SJCRH30 (cell line): ENCODE results near the gene CTDNEP1. TPM values are rescaled to one million over a fixed set of nuclear protein-coding genes. Genes with fewer than 3 reads are reported as not detected.
A peak's percentile ranks its signal among the peaks of the same experiment; 100 is the strongest.

Experiments
- DNase-seq, 2 experiments: peaks; one replicate each; pipeline ENCODE4 v3.0.0-alpha.2; 2015 to 2020
- H3K27ac ChIP-seq: fragments of 250-450 bp; sonication (Bioruptor Pico); 2 replicates; pipeline ENCODE4 v1.5.1; 2020; ENCODE audit warnings: mild to moderate bottlenecking, moderate library complexity
- H3K27me3 ChIP-seq: fragments of 250-450 bp; sonication (Bioruptor Pico); 2 replicates; pipeline ENCODE4 v1.5.1; 2020; ENCODE audit warnings: mild to moderate bottlenecking, moderate library complexity
- H3K36me3 ChIP-seq: fragments of 250-450 bp; sonication (Bioruptor Pico); 2 replicates; pipeline ENCODE4 v1.5.1; 2020; ENCODE audit warnings: mild to moderate bottlenecking, moderate library complexity
- H3K4me1 ChIP-seq: fragments of 250-450 bp; sonication (Bioruptor Pico); 2 replicates; pipeline ENCODE4 v1.5.1; 2020; ENCODE audit warnings: mild to moderate bottlenecking, moderate library complexity
- H3K4me3 ChIP-seq: fragments of 250-450 bp; sonication (Bioruptor Pico); 2 replicates; pipeline ENCODE4 v1.5.1; 2020; ENCODE audit warnings: mild to moderate bottlenecking, moderate library complexity
- H3K9me3 ChIP-seq: fragments of 250-450 bp; sonication (Bioruptor Pico); replicated peaks from 2 replicates; pipeline ENCODE4 v1.5.1; 2020; ENCODE audit warnings: mild to moderate bottlenecking, moderate library complexity
- total RNA-seq: library from RNA; depleted of rRNA; stranded (reverse); fragments of >200 nt; shearing (Covaris generic); gene quantifications from 2 replicates; pipeline ENCODE4 v1.2.3, GENCODE V29; 2014

The CTDNEP1 gene
- total RNA-seq, 1 experiment from 2014 or later: 36.9 TPM

DNA sequence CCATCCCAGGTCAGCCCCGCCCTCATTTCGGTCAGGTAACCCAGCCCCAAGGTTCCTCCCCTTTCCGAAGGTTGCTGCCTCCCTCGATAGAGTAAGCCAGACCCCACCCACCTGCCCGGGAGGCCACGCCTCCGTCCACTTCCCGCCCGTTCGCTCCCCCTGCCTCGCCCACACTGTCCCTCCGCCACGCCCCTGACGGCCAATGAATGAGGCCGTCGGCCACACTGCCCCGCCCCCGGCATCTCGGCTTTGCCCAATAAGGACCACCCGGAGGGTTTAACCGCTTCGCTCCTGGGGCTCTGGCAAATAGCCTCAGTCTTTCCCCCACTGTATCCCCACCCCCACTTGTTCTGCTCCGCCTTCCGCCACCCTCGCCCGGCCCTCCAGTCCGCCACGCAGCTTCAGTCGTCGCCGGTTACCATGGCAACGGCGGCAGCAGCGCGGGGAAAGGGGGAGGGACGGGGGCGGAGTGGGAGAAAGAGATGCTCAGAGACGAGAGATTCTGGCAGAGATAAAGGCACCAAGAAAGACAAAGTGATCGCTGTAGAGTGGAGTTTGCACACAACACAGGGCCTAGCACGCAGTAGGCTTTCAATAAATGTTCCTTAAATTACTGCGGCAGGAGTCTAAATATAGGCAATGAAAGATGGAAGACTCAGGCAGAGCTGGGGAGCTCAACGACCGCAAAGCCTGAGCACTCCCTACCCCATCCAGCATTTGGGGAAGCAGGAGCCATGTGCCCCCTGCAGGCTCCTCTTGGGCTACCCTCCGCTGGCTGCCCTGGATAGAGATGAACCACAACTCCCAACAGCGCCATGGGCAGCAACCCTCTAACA is 37.0 kb downstream of the CTDNEP1 start:
- DNase-seq: peak; percentile 97 to 98
- peak overlapping the region; percentile 44 for H3K4me3 ChIP-seq
- no peaks in the 10 kb centered on the region for H3K9me3 ChIP-seq
- peak overlapping the region; percentile 17 for H3K27ac ChIP-seq
- no peaks in the 10 kb centered on the region for H3K36me3 ChIP-seq
- no peaks in the 10 kb centered on the region for H3K27me3 ChIP-seq
- H3K4me1 ChIP-seq: peaks cover 32% of the 10 kb centered on the region

- H3K27ac ChIP-seq: peak overlapping the region; percentile 12
- H3K27me3 ChIP-seq: no peaks in the 10 kb centered on the region
- DNase-seq: peak; percentile 83 to 84
- H3K36me3 ChIP-seq: no peaks in the 10 kb centered on the region
- H3K4me3 ChIP-seq: peak overlapping the region; percentile 44
- H3K9me3 ChIP-seq: no peaks in the 10 kb centered on the region
- peaks cover 26% of the 10 kb centered on the region for H3K4me1 ChIP-seq
Observed at GRCh38 chr17:7213895-7214299, 37.6 kb downstream of the CTDNEP1 start.

DNA sequence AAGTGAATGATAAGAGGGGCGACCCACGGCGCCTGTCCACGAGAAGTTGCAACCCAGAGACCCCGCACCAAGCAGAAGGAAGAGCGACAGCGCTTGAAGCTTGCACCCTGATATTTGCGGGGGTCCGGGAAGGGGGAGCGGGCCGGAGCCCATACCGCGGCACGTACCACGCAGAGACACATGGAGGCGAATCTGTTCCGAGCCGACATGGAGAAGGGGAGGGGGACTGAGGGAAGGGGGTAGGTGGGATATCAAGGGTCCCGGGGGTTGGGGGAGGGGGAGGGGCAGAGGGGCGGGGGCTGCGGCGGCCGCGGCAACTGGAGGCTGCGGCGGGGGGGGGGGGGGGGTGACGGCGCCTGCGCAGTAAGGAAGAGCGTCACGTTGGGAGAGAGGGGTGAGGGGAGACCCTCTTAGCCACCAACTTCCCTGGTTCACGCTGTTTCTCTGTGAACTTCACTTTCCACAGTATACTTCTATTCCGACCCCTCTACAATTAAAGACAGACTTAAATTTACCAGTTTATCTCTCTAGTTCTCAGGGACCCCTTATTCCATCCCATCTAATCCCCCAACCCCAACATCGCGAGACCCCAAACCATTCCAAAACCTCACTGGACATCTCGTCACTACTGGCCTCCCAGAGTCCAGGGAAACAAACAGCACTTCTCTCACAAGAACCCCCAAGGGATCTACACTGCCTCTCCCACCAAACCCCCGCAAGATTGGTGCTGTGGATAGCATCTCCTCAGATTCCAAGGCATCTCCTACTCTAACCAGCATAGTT is 39.9 kb downstream of the CTDNEP1 start:
- no peaks in the 10 kb centered on the region for H3K36me3 ChIP-seq
- no peaks in the 10 kb centered on the region for H3K9me3 ChIP-seq
- no peak overlapping the region for H3K4me3 ChIP-seq
- peaks cover 13% of the 10 kb centered on the region for H3K4me1 ChIP-seq
- DNase-seq: no peak
- no peak overlapping the region for H3K27ac ChIP-seq
- H3K27me3 ChIP-seq: no peaks in the 10 kb centered on the region

GRCh38 chr17:7208754-7209460 is 42.6 kb downstream of the CTDNEP1 start:
- no peak overlapping the region for H3K27ac ChIP-seq
- no peaks in the 10 kb centered on the region for H3K4me1 ChIP-seq
- H3K9me3 ChIP-seq: no peaks in the 10 kb centered on the region
- no peaks in the 10 kb centered on the region for H3K36me3 ChIP-seq
- DNase-seq: no peak
- H3K4me3 ChIP-seq: no peak overlapping the region
- no peaks in the 10 kb centered on the region for H3K27me3 ChIP-seq

- no peak overlapping the region for H3K27ac ChIP-seq
Observed at GRCh38 chr17:7208027-7208571, 43.4 kb downstream of the CTDNEP1 start.

DNA sequence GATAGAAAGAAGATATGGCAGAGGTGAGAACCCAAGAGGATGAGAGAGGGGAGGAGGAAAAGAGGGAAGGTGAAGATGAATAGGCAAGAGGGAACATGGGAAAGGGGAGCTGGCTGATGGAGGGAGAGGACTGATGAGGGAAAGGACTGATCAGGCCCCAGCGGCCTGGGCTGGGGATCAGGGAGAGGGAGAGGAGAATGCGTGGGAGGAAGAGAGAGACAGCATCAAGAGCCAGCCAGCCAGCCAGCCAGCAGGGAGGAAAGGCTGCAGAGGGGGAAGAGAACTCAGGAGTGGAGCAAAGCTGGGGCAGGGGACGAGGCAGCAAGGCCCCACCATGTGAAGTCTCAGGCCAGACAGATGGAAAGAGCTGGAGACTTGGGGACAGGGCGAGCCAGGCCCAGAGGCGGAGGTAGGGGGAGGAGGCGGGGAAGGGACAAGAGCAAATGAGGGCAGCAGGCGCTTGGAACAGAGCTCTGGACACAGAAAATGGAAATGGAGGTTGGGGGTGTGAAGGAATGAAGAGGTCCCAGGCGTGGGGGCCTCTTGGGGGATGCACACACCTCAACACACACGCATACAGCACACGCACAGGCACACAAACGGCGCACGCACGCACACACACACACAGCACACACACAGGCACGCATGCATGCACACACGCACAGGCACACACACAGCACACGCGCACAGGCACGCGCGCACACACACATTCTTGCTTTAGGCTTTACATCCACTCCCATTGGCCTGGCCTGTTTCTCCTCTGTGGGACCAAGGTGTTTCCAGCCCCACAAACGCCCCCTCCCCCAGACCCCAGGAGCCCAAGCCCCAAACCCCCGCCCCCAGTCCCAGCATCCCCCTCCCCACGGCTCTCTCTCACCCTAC is 44.2 kb downstream of the CTDNEP1 start:
- Histone ChIP-seq H3K36me3 (no peaks in the 10 kb centered on the region), H3K9me3 (no peaks in the 10 kb centered on the region), H3K4me3 (no peak overlapping the region), H3K27ac (no peak overlapping the region), H3K4me1 (no peaks in the 10 kb centered on the region), H3K27me3 (no peaks in the 10 kb centered on the region)
- no peak for DNase-seq

More at GRCh38 chr17:7208027-7208571, 43.4 kb downstream of the CTDNEP1 start:
- DNase-seq: no peak
- H3K27me3 ChIP-seq: no peaks in the 10 kb centered on the region
- no peaks in the 10 kb centered on the region for H3K4me1 ChIP-seq
- H3K9me3 ChIP-seq: no peaks in the 10 kb centered on the region
- no peak overlapping the region for H3K4me3 ChIP-seq
- no peaks in the 10 kb centered on the region for H3K36me3 ChIP-seq

DNA sequence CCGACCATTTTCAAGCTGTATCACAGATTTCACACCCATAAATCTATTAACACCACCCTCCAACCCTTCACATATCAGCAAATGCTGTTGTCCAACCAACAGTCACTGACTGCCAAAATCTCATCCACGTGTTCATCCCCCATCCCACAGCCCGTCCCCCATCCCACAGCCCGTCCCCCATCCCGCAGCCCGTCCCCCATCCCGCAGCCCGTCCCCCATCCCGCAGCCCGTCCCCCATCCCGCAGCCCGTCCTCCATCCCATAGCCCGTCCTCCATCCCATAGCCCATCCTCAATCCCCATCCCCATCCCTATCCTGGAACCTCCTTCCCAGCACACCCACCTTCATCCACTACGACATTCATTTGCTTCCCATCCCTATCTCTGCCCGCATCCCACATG is 46.0 kb downstream of the CTDNEP1 start:
- Histone ChIP-seq H3K9me3 (no peaks in the 10 kb centered on the region), H3K36me3 (no peaks in the 10 kb centered on the region), H3K27me3 (no peaks in the 10 kb centered on the region), H3K4me3 (no peak overlapping the region), H3K4me1 (no peaks in the 10 kb centered on the region), H3K27ac (no peak overlapping the region)
- DNase-seq: no peak

GRCh38 chr17:7204828-7205461 is 46.6 kb downstream of the CTDNEP1 start:
- no peaks in the 10 kb centered on the region for H3K4me1 ChIP-seq

DNA sequence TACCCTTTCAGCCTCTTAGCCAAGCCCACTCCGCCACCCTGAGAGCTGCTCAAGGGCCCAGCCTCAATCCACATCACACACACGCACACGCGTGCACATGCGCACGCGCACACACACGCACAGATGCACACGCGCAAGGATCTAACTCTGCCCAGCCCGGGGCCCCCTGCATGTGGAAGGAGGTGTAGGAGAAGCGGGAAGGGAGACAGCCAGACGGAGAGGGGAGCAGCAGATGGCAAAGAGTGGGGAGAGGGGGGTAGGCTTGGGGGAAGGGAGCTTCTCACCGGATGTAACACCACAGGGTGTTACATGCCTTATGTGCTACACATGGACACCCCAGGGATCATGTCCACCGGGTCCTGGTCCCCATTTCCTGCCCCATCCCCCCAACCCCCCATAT is 47.2 kb downstream of the CTDNEP1 start:
- Histone ChIP-seq H3K4me1 (no peaks in the 10 kb centered on the region), H3K9me3 (no peaks in the 10 kb centered on the region), H3K27ac (no peak overlapping the region), H3K36me3 (no peaks in the 10 kb centered on the region), H3K27me3 (no peaks in the 10 kb centered on the region), H3K4me3 (no peak overlapping the region)
- no peak for DNase-seq

More at GRCh38 chr17:7204828-7205461, 46.6 kb downstream of the CTDNEP1 start:
- Histone ChIP-seq H3K4me3 (peak overlapping the region; percentile 37), H3K36me3 (no peaks in the 10 kb centered on the region), H3K27me3 (no peaks in the 10 kb centered on the region), H3K9me3 (no peaks in the 10 kb centered on the region), H3K27ac (no peak overlapping the region)
- DNase-seq: peak; percentile 50 to 53

- no peak for DNase-seq
- Histone ChIP-seq H3K4me1 (no peaks in the 10 kb centered on the region), H3K4me3 (no peak overlapping the region), H3K27ac (no peak overlapping the region), H3K9me3 (no peaks in the 10 kb centered on the region), H3K27me3 (no peaks in the 10 kb centered on the region), H3K36me3 (no peaks in the 10 kb centered on the region)
Observed at GRCh38 chr17:7203391-7203790, 48.1 kb downstream of the CTDNEP1 start.

DNA sequence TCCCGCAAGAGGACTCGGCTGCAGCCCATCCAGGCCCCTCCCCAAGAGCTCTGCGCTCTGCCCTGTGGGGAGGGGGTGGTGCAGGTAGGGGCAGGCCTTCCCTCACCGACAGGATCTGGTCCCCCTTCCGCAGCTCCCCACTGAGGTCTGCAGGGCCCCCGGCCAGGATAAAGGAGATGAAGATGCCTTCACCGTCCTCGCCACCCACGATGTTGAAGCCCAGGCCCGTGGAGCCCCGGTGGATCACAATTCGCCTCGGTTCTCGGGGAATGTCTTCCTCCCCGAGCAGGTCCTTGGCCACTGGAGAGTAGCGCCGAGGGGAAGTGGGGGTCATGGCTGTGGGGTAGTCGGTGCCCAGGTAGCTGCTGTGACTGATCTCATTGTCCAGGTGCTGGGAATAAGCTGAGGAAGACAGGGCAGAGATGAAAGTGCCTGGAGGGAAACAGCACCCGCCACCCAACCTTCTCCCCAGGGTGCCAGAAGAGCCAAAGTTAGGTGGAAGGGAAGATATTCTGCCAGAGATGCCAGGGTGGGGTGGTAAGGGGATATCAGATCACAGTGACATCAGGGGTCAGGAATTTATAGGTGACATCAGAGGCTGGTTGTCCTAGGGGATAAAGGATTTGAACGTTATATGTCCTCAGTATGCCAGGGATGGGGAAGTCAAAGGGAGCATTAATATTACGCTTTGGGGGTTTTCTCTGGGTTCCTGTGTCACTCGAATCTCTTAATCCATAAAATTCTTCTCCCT is 54.7 kb downstream of the CTDNEP1 start:
- no peaks in the 10 kb centered on the region for H3K9me3 ChIP-seq
- no peak for DNase-seq
- H3K27me3 ChIP-seq: no peaks in the 10 kb centered on the region
- no peaks in the 10 kb centered on the region for H3K4me1 ChIP-seq
- no peak overlapping the region for H3K4me3 ChIP-seq
- H3K27ac ChIP-seq: no peak overlapping the region
- no peaks in the 10 kb centered on the region for H3K36me3 ChIP-seq

DNA sequence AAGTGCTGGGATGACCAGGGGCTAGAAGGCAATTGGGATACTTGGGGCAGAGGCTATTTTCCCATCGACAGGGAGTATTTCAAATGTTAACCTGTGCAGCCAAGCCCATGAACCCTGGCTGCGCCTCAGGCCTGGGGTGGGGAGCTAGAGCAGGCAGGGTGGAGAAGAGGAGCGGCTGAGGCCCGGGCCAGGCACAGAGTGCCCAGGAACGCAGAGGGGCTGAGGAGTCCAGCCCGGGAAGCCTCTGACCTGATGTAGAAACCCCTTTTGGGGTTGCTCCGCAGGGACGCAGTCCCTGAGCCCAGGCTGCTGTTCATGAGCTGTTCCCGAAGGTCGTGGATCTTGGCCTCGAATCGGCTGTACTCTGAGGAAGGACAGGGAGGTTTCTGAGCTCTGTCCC is 55.6 kb downstream of the CTDNEP1 start:
- Histone ChIP-seq H3K27ac (no peak overlapping the region), H3K36me3 (no peaks in the 10 kb centered on the region), H3K9me3 (no peaks in the 10 kb centered on the region), H3K4me3 (no peak overlapping the region), H3K27me3 (no peaks in the 10 kb centered on the region), H3K4me1 (no peaks in the 10 kb centered on the region)
- no peak for DNase-seq
